NCI-H187 treated with DMSO at 0.1 percent for 48 hours (cell line): ENCODE data around the gene GLYATL3.

Source experiments
- DNase-seq: peaks from one replicate; lab custom pipeline; 2025; lab: John Stamatoyannopoulos, UW

The GLYATL3 gene

GRCh38 chr6:49514571-49515484 lies 15.1 kb downstream of the GLYATL3 start:
- no peak for DNase-seq

- DNase-seq = no peak
Measured at GRCh38 chr6:49515485-49516146, 15.9 kb downstream of the GLYATL3 start.

- DNase-seq = no peak
Measured at GRCh38 chr6:49516147-49516505, 16.4 kb downstream of the GLYATL3 start.

GRCh38 chr6:49517919-49518318 lies 18.2 kb downstream of the GLYATL3 start:
- no peak for DNase-seq

- DNase-seq = no peak
Measured at GRCh38 chr6:49519660-49520059, 19.9 kb downstream of the GLYATL3 start.

- DNase-seq = no peak
Measured at GRCh38 chr6:49522710-49523593, 23.2 kb downstream of the GLYATL3 start.

- DNase-seq = no peak
Measured at GRCh38 chr6:49523901-49524300, 24.2 kb downstream of the GLYATL3 start.

GRCh38 chr6:49524541-49524940 lies 24.8 kb downstream of the GLYATL3 start:
- no peak for DNase-seq

- no peak for DNase-seq
Measured at GRCh38 chr6:49526598-49526997, 26.9 kb downstream of the GLYATL3 start.

GRCh38 chr6:49527320-49527719 lies 27.6 kb downstream of the GLYATL3 start:
- DNase-seq = no peak

- no peak for DNase-seq
Measured at GRCh38 chr6:49528571-49528970, 28.8 kb downstream of the GLYATL3 start.

- no peak for DNase-seq
Measured at GRCh38 chr6:49530141-49530776, 30.5 kb downstream of the GLYATL3 start.

GRCh38 chr6:49531774-49532569 lies 32.2 kb downstream of the GLYATL3 start:
- DNase-seq = no peak

GRCh38 chr6:49535795-49536194 lies 36.1 kb downstream of the GLYATL3 start:
- DNase-seq = no peak

- DNase-seq = no peak
Measured at GRCh38 chr6:49539102-49539501, 39.4 kb downstream of the GLYATL3 start.

GRCh38 chr6:49540614-49541013 lies 40.9 kb downstream of the GLYATL3 start:
- DNase-seq = no peak

- DNase-seq = no peak
Measured at GRCh38 chr6:49541210-49541724, 41.5 kb downstream of the GLYATL3 start.

- DNase-seq = no peak
Measured at GRCh38 chr6:49541936-49542335, 42.2 kb downstream of the GLYATL3 start.

GRCh38 chr6:49543087-49543858 lies 43.5 kb downstream of the GLYATL3 start:
- no peak for DNase-seq

- DNase-seq = no peak
Measured at GRCh38 chr6:49546331-49546730, 46.6 kb downstream of the GLYATL3 start.
